Small intestine (tissue), 4 donors: Measurements from ENCODE around the gene TINCR. TPM values are rescaled to one million over a fixed set of nuclear protein-coding genes. Genes with fewer than 3 reads are reported as not detected.

ENCODE experiments used
- polyA plus RNA-seq, 4 donors: library from polyadenylated mRNA; stranded (reverse) in 3 of 4; unstranded in 1 of 4; fragments of 200-250 nt in 3 of 4; fragments of 120-200 nt in 1 of 4; gene quantifications; one replicate each; pipeline versions ENCODE4 v1.2.1 to v1.2.3, GENCODE V29; 2013
- donor health status: healthy with polysubstance abuse.
- donor health status: Bipolar disorder and iron deficiency.
- donor health status: healthy.

Gene TINCR
- polyA plus RNA-seq, 4 donors = 0.69 to 1.3 (median 0.75) TPM

Other genes starting within 250 kb of the TINCR start
- gene PTPRS, start 227.1 kb downstream of the TINCR start, polyA plus RNA-seq = 10 to 100 TPM in 2 of 4 donors, 1 to 10 TPM in 1, under 1 TPM in 1; under 0.01 to 12.5 (median 6.6) TPM
- gene ZNRF4, start 112.5 kb downstream of the TINCR start, polyA plus RNA-seq = not detected
- 10 to 100 TPM; 38.8 to 83.2 (median 79.3) TPM for gene SAFB2, start 54.8 kb upstream of the TINCR start, polyA plus RNA-seq
- gene SAFB, start 55.1 kb upstream of the TINCR start, polyA plus RNA-seq = 100 to 1,000 TPM in 1 of 4 donors, 10 to 100 TPM in 3; 44.0 to 105 (median 55.4) TPM
- gene MICOS13, start 112.6 kb upstream of the TINCR start, polyA plus RNA-seq = 100 to 1,000 TPM in 2 of 4 donors, 10 to 100 TPM in 2; 41.9 to 134 (median 108) TPM
- gene HSD11B1L, start 113.1 kb upstream of the TINCR start, polyA plus RNA-seq = 1 to 10 TPM; 4.5 to 6.0 (median 4.6) TPM
- 1,000 to 10,000 TPM in 3 of 4 donors, 100 to 1,000 TPM in 1; 945 to 1,946 (median 1,407) TPM for gene RPL36, start 122.3 kb upstream of the TINCR start, polyA plus RNA-seq
- gene LONP1, start 152.2 kb upstream of the TINCR start, polyA plus RNA-seq = 10 to 100 TPM; 41.6 to 69.2 (median 51.5) TPM
- gene CATSPERD, start 152.7 kb upstream of the TINCR start, polyA plus RNA-seq = not detected
- 1 to 10 TPM; 5.1 to 9.7 (median 9.2) TPM for gene PRR22, start 216.8 kb upstream of the TINCR start, polyA plus RNA-seq
- 10 to 100 TPM; 31.8 to 43.8 (median 41.9) TPM for gene DUS3L, start 223.2 kb upstream of the TINCR start, polyA plus RNA-seq
- 1 to 10 TPM in 3 of 4 donors, not detected in 1; 1.1 to 3.0 (median 2.9) TPM for gene NRTN, start 237.1 kb upstream of the TINCR start, polyA plus RNA-seq